ENCODE results near the gene PTHLH. TPM values are rescaled to one million over a fixed set of nuclear protein-coding genes. Genes with fewer than 3 reads are reported as not detected.

The PTHLH gene
- polyA plus RNA-seq, 4 donors = 0.52 to 1.3 (median 0.96) TPM

DNA sequence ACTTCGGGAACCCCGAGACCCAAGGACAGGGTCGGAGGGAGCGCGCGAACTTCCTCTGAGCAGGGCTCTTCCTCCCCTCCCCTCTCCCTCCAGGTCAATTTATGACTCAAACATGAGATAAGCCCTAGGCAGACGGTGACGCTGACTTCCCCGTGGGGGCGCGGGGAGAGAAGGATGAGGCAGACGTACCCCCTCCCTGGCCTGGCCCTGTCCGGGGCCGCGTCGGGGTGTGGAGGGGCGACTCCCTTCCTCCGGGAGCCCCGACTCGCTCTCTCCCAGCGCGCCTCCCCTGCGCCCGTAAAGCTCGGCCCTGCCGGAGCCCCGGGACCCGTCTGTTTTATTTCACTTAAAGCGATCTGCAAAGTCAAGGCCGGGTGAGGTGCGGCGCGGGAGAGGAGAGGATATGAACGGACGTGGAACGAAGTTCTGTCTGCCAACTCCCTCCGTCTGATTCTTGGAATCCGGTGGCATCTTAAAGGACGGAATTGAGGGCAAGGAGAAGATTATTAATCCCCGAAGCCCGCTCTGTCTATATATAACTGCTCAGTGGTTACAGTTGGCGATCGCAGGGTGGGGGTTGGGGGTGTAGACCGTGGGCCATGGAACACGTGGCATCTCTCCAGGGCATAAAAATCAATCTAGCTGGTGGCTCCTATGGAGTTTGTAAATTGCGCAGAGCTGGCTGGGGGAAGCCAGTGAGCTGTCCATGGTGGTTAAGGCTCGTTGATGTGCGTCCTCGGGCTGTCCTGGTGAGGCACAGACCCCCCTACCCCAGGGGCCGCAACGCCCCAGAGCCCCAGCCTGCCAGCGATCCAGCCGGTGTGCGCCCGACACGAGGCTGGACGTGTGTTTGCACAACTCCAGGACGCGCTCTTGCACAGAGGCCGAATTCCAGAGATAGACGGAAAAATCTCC is 2.9 kb upstream of the PTHLH start:
- DNase-seq (ENCODE audit: low read depth in 4 of 4, low spot score in 2 of 4) = peak in 1 of 4 donors; percentile 49

DNA sequence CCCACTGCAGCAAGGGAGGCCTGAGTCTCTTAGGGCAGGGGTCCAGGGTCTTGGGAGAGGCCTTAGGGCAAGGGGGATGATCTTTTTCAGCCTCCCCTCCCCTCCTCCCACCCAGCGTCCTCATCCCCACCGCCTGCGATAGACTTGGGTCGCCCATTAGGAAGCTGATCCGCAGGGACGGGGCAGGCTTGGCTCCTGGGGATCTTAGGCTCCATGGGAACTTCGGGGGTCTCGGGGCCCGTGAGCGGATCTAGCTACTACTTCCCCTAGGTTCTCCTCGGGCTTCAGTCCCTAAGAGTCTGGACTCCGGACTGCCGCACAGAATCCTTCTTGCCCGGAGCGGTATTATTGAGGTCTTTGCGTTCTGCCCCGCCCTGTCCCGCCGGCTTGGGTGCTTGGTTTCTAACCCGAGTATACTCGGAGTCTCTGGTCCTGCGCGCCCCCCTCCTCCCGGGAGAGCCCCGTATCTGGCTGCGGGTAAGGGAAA is 2.2 kb upstream of the PTHLH start:
- DNase-seq (ENCODE audit: low read depth in 4 of 4, low spot score in 2 of 4) = no peak

DNA sequence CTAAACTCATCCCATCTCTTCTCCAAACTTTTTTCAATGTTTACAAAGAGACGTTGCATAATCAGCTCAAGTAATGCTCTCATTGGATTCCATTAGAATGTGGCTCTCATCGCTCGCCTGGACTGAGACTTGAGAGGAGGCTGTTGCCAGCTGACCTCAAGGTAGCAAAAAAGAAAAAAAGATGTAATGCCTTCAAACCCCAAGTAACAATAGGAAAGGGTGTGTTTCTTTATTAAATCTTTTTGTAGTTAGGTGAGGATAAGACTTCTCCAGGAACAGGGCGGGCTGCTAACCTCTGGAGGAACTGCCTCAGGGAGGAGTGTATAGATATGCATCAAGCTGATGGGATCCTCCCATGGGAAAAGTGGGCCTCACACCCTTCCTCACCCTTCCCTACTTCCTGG is 956 bp upstream of the PTHLH start:
- no peak for DNase-seq (ENCODE audit: low read depth in 4 of 4, low spot score in 2 of 4)

DNA sequence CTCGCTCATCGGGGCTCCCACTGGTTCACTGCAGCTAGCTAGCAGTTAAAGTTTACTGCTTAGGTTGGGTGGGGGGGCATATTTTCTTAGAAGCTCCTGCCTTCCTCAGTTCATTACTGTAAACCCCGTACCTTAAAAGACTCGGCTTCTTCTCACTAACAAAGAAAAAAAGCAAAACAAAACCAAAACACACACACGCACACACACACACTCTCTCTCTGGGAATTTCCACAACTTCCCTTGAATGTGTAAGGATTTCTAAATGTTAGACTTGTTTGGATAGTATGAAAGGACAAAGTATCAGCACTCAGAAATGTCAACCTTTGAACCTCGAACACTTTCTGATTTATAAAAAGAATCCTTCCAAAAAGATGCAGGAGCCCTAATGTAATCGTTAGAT is 927 bp downstream of the PTHLH start:
- no peak for DNase-seq (ENCODE audit: low read depth in 4 of 4, low spot score in 2 of 4)

DNA sequence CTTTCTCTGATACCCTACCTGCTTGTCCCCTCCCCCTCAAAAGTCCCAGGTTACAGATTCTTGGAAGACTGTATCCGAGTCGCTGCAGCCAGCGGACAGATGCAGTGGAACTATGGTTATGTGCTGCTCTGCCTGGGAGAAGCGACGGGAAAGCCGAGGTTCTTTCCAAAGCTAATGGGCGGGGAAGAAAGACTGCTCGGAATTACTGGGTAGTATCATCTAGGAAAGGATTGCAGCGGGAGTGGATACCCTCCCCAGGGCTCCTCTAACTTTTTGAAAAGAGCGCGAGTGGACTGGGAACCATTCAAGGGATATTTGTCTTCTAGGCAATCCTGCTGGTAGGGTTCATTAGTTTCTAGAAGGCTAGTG is 1.4 kb downstream of the PTHLH start:
- DNase-seq (ENCODE audit: low read depth in 4 of 4, low spot score in 2 of 4) = no peak

DNA sequence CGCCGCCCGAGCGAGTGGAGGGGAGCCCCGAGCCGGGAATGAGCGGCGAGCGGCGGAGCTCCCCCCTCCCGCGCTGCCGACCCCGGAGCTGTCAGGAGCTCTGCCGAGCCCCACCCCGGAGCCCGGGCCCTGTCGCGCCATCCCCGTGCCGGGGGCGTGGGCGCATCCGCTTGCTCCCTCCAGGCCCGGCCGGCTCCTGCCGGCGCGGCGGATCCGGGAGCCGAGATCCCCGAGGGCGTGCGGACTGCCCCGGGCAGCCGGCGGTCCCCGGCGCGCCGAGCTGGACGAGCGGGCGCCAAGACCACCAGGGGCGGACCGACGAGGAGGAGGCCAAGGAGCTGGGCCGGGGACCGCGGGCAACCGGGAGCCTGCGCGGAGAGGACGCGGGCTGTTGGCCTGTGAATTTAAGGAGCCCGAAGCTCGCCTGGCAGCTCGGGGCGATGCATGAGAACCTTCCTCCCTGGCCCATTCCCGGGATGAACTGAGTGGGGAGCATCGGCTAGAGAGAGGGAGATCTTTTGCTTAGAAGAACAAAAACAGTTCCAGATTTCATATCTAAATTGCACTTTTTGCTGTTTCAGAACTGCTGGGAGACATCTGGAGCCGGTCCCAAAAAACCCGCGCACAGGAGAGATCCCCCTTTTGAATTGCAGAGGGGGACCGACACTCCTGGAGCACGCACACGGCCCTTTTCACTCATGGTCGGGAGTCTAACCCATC is 2.0 kb downstream of the PTHLH start:
- no peak for DNase-seq (ENCODE audit: low read depth in 4 of 4, low spot score in 2 of 4)

DNA sequence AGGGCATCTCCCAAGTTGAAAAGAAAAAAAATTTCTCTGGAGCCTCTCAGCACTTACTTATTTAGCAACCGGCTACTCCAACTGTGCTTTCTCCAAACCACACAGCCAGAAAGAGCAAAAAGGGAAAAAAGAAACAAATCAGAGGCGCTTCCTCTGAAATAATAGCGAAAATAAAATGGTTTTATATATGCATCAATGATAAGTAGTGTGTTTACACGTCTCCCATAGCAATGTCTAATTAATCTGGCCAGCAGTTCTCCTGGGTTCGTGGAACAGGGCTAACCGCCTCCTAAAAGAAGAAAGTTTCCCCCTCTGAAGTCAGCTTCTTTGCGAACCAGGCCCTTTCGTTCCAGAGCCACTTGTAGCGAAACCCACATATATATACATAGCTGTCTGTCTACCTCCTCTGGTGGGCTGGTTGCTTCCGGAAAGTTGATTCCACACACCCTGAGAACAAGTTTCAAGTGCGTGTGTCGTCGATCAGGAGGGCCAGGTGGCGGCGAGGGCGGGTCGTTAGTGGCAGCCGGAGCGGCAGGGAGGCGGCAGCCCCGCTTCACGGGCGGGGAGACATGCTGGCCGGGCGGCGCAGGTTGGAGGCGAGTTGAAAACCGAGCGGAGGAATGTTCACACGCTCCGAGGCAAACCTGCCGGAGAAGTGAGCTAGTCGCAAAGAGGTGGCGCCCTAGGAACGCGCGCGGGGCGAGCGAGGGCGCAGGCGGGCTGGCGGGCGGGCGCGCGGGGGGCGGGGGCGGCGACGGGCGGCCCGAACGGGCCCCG is 2.7 kb downstream of the PTHLH start:
- DNase-seq (ENCODE audit: low read depth in 4 of 4, low spot score in 2 of 4) = peak in 1 of 4 donors; percentile 50

DNA sequence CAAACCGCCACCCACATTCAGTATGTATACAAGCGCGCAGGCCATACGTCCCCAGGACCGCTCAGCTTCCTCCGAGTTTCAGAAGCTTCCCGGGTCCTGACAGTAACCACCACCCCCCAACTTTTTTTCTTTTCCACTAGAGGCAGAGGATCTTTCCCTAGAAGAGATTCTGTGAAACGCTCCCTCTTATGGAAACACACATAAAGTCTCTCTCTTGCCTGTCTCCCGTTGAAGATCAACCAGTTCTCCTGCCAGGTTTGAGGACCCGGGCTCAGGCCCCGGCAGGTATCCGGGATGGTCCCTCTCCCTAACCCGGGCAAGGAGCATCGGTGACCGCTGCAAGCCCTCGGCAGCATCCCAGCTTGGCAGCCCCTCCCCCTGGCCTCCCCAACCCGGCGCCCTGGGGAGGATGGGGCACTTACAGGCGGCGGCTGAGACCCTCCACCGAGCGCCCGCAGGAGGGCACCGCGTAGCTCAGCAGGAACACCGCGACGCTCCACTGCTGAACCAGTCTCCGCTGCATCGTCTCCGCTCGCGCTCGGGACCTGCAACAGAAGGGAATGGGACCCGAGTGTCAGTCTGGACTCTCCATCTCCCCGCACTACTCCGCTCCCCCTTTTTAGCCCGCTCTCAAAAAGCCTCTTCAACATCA is 3.4 kb downstream of the PTHLH start:
- no peak for DNase-seq (ENCODE audit: low read depth in 4 of 4, low spot score in 2 of 4)

DNA sequence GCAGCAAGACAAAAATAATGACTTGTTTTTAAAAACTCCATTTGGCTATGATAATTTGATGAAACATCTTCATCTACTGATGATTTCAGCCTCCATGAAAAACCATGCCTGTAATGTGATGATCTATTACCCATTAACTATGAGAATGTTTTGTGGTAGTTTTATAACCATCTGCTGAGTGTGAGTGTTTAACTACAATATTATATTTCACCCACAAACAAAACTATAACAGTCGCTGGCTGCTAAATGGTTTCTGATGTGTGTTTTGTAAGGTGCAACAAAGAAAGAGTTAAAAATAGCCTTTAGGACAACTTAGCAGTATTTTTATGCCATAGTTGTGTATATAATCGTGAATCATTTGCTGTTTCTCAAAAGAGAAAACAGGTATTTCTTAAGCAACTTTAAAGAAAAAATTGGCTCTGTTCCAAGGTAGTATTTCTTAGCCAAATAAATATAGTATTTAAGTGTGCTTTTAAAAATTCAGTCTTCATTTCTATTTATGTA is 4.9 kb downstream of the PTHLH start:
- no peak for DNase-seq (ENCODE audit: low read depth in 4 of 4, low spot score in 2 of 4)

DNA sequence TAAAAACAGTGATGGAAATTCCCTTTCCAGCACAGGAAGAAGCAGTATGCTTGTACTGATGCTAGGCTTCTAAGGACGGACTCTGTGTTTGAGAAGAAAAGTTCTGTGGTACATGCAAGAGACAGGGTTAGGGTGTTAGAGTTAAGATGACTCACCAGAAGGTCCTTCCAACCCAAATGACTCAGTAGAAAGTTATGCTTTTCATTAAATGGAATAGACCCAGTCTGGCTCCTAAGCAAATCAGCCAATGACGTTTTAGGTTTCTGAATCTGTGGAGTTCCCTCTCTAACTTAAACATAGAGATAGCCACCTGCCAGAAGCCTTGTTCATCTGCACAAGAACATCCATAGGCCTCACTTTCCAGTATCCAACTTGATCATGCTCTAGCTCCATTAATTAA is 5.7 kb downstream of the PTHLH start:
- DNase-seq (ENCODE audit: low read depth in 4 of 4, low spot score in 2 of 4) = no peak

DNA sequence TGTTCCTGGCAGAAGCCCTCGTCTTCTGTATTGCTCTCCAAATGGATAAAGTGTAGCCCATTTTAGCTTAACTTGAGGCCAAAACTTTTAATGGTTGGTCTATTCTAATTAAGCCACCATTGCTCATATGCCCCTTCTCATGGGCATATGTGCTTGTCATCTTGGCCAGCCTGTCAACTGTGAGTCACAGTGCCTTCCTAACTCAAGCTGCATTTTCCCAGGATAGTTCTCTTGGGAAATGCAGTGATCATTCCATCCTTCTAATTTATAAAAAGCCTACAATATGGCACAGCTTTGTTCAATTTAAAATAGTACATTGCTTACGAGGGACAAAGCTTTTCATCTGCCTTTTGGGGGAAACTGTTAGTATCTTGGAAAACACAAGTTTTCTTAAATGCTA is 6.6 kb downstream of the PTHLH start:
- no peak for DNase-seq (ENCODE audit: low read depth in 4 of 4, low spot score in 2 of 4)

DNA sequence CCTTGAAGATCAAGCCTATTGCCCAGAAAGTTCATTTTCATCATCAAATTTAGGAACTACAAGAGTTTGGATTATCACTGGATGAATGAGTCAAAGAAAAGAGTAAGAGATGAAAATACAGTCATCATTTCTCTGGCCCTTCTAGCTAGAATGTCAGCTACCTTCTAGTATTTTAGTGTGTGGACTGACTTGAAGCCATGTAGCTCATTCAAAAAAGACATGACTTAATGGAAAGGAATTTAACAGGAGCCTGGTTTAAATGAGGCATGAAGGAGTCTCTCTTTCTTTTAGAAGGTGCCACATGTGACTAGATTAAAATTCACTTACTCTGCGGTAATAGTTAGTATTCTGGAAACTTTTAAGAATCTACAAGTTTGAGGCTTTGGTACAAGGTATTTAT is 7.1 kb downstream of the PTHLH start:
- no peak for DNase-seq (ENCODE audit: low read depth in 4 of 4, low spot score in 2 of 4)

DNA sequence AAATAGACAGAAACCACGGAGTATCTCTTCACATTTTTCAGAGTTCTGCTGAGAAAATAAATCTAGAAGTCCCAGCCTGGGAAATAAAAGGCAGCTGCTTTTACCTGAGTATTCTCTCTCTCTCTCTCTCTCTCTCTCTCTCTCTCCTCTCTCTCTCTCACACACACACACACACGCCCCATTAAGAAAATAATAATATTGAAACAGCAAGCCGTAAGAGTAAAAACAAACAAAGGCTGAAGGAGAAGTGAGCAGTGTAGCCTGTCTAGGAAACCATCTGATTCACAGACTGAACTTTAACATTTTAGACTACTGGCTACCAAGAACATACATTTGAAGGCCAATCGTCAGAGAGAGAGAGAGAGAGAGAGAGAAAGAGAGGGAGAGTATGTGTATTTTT is 8.4 kb downstream of the PTHLH start:
- DNase-seq (ENCODE audit: low read depth in 4 of 4, low spot score in 2 of 4) = no peak

DNA sequence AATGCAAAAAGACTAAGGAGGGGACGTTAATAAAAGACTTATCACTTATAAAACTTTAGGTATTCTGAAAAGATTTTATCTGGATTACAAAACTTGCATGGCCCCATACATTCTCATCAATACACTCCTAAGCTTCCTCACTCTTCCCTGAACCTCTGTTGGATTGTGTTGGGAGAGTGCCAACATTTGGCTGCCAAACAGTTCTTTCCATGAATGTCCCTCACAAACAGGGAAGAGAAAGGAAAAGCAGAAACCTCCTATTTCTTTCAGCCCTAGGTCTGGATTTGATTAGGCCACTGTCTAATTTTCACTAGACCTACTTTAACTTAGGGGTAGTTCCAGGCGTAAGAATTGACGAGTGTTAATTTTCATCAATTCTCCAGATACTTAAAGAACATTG is 11.7 kb downstream of the PTHLH start:
- no peak for DNase-seq (ENCODE audit: low read depth in 4 of 4, low spot score in 2 of 4)

DNA sequence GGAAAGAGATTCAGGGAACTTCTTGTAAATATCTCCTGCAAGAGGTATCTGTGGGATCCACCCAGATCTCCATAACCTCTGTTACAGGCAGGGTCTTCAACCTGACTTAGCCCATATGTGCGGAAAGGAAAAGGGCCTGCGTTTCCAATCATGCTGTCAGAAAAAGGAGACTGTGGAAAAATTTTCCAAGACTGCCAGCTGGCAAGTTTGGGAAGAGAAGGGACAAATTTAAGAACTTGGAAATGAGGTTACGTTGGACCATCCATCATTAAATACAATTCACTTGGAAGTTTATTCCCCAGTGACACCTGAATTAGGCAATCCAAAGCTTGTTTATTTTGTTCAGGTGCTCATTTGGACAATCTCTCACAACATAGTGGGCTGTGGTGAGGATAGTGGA is 13.9 kb downstream of the PTHLH start:
- no peak for DNase-seq (ENCODE audit: low read depth in 4 of 4, low spot score in 2 of 4)

DNA sequence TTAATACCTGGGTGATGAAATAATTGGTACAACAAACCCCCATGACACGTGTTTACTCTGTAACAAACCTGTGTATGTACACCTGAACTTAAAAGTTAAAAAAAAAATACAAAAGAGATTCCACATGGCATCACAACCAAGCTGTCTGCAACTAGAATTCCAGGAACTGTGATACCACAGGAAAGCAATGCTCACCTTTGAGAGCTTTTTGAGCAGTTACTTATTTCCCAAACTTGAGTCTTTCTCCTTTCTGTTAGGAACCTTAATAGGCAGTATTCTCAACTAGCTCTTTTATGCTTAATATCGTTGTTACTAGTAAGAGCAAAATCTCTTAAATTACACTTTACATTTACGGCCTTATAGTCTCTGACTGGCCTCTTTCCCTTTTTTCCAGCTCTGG is 15.2 kb downstream of the PTHLH start:
- no peak for DNase-seq (ENCODE audit: low read depth in 4 of 4, low spot score in 2 of 4)

DNA sequence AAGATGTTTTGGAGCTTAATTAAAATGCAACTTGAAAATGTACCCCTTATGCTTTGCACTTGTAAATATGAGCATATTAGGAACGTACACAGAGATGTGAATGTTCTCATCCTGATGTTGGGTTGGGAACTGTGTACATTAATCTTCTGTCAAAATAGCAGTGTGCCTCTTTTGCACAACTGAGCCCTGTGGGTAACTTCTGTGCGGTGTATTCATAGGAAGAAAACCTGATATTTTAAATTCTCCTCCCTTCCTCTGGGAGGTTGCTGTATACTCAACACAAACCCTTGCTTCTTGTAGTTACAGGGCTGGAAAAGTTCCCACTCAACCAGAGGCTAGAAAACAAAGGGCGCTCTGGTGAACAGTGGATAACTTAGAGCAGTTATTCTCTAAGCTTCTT is 18.7 kb downstream of the PTHLH start:
- DNase-seq (ENCODE audit: low read depth in 4 of 4, low spot score in 2 of 4) = no peak

DNA sequence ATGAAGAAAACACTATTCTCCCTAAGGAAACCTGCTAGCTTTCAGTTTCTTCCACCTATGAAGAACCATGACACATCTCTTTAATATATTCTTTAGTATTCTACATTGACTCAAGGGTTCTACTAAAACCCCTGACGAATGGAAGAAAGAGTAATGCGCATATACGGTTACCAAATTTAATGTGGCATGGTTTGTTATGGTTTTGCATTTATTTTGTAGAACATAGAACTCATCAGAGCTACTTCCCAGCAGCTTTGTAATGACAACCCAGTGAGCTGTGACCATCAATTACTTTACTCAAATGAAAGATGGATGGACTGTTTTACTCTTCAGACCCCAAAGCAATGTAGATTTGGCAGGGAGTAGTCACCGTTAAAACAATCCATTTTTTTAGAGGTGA is 19.2 kb downstream of the PTHLH start:
- no peak for DNase-seq (ENCODE audit: low read depth in 4 of 4, low spot score in 2 of 4)

DNA sequence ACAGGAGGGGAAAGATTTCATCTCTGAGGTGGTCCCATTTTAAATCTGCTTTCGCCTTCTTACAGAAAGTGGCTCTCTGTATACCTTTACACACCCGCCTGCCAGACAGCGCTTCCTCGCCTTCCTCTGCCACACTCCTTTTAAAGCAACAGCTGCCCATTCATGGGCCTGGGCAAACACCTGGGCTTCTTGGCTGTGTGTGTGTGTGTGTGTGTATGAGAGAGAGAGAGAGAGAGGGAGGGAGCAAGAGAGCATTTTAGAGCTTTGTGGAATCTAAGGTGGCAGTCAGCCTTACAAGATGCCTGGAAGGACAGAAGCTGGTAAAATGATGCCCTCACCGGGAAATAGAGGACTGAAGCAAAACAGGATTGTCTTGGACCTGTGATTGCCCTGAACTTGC is 20.0 kb downstream of the PTHLH start:
- no peak for DNase-seq (ENCODE audit: low read depth in 4 of 4, low spot score in 2 of 4)

DNA sequence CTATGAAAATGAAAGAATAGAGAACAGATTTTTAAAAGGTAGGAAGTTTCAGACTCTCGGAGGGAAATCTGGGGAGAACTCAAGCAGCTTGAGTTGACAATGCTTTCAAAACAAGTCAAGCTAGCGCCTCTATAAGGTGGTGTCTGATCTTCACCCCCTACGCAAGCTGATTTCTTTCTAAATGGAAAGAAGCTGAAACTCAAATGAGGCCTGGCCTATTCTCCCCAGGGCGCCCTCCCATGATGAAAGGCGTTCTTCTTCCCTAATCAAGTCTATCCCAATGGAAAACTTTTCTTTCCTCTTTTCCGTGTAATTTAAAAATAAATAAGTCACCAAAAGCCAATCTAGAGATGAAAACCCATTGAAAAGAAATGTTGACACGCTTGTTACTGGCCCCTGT is 20.6 kb downstream of the PTHLH start:
- no peak for DNase-seq (ENCODE audit: low read depth in 4 of 4, low spot score in 2 of 4)

DNA sequence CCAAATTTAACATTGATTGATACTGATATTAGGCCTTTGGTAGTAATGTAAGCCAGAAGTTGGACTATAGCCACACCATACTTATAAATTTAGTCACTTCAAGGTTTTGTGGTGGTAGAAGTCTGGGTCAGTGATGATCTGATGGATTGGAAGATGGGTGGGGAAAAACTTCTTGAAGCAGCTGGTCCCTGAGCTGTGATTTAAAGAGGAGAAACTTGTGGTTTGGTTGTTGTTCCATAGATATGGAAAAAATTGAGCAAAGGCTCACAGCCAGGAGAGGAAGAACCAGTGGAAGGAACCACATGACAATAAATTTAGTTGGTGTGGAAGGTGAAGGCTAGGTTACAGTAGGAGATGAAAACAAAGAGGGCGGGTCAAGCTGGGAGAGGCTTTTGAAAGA is 26.1 kb downstream of the PTHLH start:
- DNase-seq (ENCODE audit: low read depth in 4 of 4, low spot score in 2 of 4) = no peak

Measured in left renal cortex interstitium (tissue), 4 donors.